Suppressor macrophage (primary cell): Measurements from ENCODE around the gene PLEKHB1.

Experiments used
- DNase-seq, 4 experiments: peaks; one replicate each; pipeline ENCODE4 v3.0.0-alpha.2; 2020 to 2022
- total RNA-seq, 17 experiments: gene quantifications; one replicate each; lab custom pipeline; 2026; ENCODE audit warnings: mixed read lengths in 6 of 17, inconsistent platforms in 3 of 17; lab: John Stamatoyannopoulos, UW

The PLEKHB1 gene, protein sequence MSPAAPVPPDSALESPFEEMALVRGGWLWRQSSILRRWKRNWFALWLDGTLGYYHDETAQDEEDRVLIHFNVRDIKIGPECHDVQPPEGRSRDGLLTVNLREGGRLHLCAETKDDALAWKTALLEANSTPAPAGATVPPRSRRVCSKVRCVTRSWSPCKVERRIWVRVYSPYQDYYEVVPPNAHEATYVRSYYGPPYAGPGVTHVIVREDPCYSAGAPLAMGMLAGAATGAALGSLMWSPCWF
- total RNA-seq, result 0 to 3.2 (median 0.36) reads per million in 17 experiments

DNA sequence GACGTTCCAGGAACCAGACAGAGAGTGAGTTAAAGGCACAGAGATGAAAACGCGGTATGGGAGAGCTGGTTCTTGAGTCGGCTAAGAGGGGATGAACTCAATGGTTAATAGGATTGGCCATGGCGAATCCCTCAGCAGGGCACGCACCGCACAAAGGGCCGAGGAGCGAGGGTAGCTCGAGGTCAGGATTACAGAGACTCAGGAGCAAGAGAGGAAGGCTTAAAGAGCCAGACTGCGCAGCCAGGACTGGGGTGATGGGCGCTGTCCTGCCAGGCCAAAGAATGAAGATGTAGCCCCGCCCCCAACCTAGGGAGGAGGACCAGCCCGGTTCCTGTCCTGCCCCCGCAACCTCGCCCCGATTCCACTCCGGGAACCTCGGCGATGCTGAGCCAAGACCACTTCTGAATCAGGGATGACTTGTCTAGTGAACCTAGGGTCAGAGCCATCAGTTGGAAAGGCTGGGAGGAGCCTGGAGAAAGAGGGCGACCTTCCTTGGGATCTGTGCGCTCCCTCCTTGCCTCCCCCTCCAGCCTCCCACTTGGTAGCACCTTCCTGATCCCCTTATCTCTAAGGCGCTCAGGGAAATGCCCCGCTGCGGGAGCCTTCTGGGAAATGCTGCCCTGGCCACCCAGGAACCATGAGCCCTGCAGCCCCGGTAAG lies at the start of gene PLEKHB1:
PLEKHB1 (plus strand) TSS at position 610 of the 660 bp plus-strand sequence; CDS start at position 638, 28 bp downstream.
- no peak for DNase-seq

DNA sequence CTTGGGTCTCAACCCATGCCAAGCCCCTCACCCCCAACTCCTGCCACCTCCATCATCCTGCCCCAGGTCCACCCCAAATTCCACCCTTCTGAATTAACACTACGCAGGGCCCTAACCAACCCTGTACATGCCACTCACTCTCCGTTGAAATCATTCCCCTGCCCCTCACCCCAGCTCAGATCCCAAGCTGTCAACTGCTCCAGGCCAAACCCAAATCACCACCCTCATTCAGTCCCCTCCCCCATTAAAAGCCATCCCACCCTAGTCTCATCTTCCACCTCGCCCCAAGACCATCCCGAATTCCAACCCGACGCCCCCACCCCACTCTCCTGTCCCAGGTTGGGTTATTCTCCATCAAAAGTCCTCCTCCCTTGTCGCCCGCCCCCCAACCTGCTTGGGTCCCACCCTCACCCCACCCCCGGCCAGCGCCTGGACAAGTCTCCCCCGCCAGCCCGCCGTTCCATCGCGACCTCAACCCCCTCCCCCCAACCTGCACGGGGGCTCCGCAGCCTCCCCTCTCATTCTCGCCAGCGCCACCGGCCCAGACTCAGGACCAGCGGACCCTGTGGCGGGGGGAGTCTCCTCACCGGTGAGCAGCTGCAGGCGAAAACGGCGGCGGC lies 48.9 kb upstream of the PLEKHB1 start:
- DNase-seq, result no peak

DNA sequence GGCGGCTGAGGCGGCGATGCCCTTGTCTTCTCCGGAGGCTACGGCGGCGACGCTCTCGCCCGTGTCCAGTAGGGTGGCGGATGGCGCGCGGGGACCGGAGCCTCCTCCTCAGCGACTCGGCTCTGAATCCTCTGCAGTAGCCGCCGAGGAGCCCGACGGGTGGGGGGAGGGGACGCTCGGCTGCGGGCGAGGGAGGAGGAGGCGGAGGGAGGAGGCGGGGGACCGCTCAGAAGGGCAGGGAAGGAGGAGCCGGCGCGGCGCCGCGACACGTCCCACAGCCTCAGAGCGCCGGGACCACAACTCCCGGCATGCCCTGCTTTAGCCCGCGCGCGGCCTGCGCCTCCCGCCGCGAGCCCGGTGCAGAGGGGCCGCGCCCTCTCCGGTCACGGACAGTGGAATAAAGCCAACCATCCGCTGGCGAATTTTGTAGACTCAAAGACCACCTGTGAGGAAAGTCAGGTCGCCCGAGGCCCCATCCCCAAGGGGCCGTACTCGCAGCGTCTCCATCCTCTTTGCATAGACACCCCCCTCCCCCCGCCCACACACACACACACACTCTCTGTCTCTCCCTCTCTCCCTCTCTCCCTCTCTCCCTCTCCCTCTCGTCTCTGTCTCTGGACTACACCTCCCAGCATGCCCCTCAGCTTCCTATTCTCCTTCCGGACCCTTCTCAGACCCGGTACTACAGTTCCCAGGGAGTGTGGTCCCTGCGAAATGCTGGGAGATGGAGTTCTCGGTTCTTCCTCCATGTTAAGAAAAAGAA lies 48.2 kb upstream of the PLEKHB1 start, which contains the start of gene FAM168A:
FAM168A (minus strand) TSS at position 157 of the 763 bp plus-strand sequence. CDS start 129,638 bp downstream, outside the sequence.
- DNase-seq, result peak; percentile 95 to 98 (median 96)

DNA sequence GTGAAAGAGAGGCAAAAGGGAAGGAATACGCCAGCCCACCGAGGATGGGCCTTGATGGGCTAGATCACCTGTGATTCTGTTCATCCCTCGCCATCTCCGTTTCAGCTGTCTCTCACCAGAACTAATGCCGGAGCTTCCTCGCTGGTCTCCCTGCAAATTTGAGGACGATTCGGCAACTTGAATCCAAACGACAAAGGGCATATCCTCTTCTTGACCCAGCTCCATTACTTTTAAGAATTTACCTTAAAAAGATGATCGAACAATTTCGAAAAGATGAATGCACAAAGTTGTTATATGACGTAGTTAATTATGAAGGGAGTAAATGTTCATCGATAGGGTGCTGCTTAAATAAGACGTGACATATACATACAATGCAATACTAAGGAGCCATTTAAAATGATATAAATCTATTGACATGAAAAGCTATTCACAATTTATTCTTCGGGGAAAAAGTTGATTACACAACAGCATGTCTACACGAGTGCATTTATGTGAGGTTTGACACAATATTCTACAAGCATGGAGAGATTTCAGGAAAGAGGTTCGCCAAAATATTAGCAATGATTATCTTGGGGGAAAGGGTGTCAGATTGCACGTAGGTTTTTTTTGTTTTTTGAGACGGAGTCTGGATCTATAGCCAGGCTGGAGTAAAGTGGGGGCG lies 47.5 kb upstream of the PLEKHB1 start:
- DNase-seq, result no peak

DNA sequence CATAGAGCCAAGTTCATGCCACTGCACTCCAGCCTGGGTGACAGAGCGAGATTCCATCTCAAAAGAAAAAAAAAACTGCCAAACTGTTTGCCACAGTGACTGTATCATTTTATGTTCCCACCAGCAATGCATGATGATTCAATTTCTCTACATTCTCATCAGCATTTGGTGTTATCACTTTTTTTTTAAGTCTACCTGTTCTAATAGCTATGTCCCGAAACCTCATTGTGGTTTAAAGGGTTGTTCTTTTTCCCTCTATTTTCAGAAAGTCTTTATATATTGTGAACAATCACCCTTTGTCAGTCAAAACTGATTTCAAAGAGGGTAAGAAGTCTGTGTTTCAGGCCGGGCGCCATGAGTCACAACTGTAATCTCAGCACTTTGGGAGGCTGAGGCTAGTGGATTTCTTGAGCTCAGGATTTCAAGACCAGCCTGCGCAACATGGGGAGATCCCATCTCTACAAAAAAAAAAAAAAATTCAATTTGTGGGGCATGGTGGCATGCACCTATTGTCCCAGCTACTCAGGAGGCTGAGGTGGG lies 33.7 kb upstream of the PLEKHB1 start:
- DNase-seq, result no peak

DNA sequence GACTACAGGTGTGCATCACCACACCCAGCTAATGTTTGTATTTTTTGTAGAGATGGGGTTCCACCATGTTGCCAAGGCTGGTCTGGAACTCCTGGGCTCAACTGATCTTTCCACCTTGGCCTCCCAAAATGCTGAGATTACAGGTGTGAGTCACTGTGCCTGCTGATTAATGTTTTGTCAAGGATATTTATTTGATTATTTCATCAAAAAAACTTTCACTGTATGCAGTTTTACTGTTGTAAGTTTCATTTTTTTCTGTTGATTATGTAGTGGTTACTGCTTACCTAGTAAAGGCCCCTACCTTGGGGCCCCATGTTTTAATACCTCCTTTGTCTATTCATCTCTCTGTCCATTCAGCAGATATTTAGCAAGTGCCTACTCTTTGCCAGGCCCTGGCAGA lies 31.8 kb upstream of the PLEKHB1 start:
- DNase-seq, result no peak

DNA sequence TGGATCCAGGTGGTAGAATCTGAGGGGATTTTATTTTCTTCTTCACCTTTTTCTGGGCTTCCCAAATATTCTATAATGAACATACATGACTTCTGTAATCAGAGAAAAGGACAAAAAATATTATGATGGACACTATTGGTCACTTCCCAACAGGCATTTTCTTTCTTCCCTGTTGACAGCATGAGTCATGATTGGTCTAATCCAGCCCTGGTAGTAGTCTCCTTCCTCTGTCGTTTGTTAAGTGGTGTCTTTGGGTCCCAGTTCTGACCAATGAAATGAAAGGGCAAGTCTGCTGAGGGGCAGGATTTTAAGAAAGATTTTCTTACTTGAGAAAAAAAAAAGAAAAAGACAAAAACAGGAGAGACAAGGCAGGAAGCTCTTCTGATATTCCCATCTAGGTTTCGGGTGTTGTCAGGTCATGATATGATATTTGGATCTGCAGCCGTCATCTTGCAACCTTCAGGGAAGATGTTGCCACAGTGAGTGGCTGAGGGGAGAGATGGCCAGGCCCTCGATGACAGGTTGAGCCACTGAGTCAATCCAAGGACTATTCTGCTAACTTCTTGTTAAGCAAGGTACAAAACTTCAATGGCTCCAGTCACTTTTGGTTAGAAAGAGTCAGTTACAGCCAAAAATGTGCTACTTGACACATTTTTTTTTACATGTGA lies 23.3 kb upstream of the PLEKHB1 start:
- peak; percentile 36 to 73 (median 61) for DNase-seq

DNA sequence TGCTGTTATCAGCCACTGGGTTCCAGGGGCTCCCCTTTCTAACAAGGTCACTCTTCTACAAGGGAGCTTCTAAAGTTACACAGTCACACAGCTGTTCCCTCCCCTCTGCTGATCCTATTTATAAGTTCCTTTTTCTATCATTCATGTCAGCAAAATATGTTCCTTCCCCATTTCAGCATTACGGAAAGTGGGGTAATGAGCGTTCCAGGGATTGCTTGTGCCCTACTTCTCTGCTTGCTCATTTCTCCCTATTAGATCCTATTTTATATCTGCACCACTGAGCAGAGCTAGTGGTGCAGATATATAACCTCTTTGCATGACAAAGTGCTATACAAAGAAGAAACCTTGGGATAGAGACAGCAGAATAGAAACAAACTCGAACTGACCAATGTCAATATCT lies 22.7 kb upstream of the PLEKHB1 start:
- DNase-seq, result peak; percentile 74 to 93 (median 88)

DNA sequence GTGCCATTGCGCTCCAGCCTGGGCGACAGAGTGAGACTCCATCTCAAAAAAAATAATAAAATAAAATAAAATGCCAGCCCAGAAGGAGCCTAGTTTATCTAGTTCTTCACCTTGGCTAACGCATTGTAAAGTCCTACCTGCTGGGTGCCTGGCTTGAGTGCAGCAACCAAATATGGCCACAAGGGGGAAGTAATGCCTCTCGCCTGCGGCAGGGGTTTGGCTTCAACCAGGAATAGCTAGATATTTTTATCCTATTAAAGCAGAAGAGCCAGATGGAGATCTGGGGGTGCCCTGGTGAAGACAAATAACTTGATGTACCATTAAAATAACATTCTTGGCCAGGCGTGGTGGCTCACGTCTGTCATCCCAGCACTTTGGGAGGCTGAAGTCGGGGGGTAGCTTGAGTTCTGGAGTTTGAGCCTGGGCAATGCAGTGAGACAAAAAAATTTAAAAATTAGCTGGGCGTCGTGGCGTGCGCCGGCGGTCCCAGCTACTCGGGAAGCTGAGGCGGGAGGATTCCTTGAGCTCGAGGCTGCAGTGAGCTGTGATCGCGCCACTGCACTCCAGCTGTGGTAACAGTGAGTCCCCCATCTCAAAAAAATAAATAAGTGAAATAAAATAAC lies 20.6 kb upstream of the PLEKHB1 start:
- DNase-seq, result peak; percentile 76 to 87 (median 82)

DNA sequence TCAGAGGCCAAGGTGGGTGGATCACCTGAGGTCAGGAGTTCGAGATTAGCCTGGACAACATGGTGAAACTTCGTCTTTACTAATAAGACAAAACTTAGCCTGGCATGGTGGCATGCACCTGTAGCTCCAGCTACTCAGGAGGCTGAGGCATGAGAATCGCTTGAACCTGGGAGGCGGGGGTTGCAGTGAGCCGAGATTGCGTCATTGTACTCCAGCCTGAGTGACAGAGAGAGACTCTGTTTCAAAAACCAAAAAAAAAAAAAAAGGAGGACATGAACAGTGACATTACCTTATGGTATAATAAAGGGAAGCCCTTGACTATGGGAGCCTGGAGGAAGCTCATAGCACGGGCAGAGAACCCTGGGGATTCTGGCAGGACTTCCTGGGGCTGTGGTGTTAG lies 16.5 kb upstream of the PLEKHB1 start:
- peak in 2 of 4 experiments; percentile 13 to 21 for DNase-seq

DNA sequence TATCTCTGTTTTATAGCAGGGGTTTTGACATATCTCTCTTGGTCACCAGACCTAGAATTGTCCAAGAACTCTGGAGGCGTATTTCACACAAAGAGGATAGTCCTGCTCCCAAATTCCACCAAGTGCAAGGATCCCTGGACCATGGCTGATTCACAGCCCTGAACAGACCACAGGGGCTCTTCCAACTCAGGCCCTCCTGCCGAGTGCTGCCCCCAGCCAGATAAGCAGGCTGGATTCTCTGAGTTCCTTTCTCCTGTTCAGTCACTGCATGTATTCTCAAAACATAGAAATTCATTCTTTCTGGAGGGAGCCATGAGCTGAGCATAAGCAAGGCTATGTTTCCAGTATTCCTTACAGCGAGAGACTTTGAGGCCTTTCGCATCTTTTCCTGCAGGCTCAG lies 13.4 kb upstream of the PLEKHB1 start:
- DNase-seq, result no peak

DNA sequence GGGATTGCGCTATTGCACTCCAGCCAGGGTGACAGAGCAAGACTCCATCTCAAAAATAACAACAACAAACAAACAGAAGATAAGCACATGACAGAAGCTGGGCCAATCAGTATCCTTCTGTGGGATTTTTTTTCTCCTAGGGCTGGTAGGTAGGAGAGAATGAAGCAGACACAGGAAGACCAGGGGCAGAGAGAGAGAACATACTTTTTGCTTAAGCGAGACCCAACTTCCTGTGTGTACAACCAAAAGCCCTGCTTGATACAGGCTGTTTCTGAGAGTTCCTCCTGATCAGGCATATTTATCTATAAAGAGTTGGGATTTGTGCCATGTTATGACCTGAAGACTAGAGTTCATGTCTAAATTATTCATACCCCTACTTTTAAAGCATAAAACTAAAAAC lies 12.4 kb upstream of the PLEKHB1 start:
- DNase-seq, result no peak

DNA sequence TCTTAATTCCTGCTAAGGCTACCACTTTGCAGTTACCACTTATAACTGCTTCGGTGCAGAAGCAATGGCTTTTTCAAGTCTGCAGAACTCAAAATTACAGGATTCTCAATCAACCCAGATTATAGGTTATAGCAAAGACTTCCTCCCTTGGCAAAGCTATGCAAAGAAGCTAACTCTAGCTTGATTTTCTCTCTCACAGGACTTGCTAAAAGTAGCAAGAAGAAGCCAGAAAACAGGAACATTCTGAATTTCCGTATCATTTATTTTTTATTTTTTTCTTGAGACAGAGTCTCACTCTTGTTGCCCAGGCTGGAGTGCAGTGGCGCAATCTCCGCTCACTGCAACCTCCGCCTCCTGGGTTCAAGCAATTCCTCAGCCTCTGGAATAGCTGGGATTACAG lies 10.7 kb upstream of the PLEKHB1 start:
- peak in 2 of 4 experiments; percentile 53 to 57 for DNase-seq

DNA sequence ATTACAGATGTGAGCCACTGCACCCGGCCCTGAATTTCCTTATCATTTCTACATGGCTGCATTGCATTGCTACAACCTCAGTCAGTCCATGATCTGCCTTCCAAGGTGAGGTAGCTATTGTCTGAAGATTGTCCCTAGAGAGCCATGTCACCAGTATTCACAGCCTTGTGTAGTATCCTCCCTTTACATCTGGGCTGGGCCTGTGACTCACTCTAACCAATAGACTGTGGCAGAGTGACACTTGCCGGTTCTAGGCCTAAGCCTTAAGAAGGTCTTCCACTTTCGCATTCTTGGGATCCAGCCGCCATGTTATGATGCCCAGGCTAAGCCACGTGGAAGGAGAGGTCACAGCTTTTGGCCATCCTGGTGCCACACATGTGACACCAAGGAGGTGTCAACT lies 10.1 kb upstream of the PLEKHB1 start:
- DNase-seq, result no peak

DNA sequence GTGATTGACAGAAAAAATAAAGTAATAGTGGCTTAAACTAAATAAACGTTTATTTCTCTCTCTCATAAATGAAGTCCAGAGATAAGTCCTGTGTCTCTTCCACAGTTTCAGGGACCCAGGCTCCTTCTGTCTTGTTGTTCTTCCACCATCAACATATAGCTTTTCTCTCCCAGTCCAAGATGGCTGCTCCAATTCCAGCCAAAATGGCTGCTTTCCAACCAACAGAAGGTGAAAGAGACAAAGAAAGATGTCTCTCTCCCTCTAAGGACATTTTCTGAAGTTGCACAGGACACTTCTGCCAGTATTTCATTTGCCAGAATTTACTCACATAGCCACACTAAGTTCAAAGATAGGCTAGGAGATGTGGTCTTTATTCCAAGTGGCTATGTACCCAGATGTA lies 9.4 kb upstream of the PLEKHB1 start:
- DNase-seq, result no peak

DNA sequence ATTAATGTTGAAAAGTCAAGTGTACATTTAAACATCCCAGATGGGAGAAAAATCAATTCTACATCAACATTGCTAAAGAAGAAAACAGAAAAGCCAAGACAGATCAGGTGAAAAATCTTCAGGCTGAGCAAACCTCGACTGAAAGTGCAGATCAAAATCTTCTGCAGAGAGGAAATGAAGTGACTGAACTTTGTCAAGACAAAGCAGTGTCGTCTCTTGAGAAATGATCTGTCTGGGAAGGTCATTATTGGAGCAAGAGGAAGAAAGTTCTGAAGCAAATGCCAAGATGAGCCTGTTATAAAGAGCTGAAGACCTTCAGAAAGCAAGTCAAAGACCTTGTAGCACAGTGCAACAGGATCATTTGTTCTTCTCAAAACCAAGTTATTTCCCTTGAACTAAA lies 5.8 kb upstream of the PLEKHB1 start:
- DNase-seq, result peak in 3 of 4 experiments; percentile 29 to 58 (median 46)

DNA sequence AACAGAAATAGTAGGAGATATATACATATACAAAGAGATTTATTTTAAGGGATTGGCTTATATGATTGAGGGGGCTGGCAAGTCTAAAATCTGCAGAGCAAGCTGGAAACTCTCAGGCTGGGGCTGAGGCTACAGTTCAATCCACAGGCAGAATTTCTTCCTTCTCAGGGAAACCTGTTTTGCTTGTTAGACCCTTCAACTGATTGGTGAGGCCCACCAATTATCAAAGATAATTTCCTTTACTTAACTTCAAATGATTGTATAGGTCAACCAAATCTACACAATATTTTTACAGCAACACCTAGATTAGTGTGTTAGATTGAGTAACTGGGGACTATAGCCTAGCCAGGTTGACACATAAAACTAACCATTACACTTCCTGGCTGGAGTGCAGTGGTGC lies 4.7 kb upstream of the PLEKHB1 start:
- DNase-seq, result no peak

DNA sequence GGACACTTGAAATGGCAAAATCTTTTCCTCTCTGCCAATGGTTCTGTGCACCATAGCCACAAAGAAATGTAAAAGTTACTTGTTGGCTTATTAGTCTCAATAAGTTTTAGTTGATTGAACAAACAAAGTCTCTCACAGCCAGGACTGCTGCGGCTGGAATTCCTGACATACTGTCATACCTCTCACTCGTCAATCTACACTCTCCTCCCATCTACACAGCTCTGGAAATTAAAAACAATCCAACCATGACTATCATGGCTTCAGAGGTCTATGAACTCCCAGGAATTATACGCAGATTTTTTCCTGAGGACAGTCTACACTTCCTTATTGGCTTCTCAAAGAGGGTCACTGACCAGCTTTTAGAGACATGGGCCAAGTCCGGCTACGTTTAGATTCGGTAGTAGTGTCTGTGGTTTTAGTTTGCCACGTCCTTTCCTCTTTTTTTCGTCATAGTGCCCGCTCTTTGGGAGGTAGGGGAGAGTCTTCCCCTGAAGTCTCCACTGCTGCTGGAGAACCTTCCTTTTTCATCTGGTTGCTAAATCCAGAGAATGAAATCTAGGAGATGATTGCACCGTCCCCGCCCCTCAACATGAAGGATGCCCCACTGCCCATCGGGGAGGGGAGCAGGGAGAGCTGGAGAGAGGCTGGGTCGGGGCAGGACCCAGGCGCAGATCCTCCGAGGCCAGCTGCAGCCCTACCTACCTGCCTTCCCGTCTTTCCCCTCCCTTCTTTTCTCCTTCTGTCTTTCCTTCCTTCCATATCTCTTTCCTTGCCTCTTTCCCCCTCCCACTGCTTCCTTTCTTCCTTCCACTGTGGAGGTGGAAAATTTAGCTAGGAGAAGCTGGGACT lies 1.0 kb upstream of the PLEKHB1 start:
- DNase-seq, result peak; percentile 54 to 71 (median 58)

DNA sequence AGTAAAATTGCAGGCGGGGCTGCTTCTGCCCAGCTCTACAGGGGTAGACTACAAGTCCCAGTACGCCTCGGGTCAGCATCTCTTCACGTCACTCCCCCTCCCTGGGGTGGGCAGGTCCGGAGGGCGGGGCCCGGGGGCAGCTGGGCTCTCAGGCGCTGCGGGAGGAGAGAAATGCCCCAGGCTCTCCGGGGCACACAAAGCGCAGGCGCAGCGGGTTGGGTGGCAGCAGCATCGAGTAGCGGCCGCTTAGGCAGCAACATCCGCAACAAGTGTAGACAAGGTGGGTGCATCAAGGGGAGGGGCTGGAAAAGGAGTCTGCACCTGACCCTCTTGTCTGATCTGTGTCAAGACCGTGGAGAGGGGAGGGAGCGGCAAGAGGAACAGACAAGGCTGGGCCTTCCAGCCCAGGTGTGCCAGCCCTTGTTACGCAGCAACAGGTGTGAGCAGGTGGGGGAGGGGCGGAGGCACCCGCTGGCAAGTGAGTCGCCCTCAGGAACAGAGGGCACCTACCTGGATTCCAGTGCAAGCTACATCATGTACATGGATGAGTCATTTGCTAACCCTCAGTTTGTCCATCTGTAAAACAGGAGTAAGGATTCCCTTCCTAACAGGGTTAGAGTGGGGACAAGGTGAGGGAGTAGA lies 1.2 kb downstream of the PLEKHB1 start:
- peak; percentile 83 to 93 (median 90) for DNase-seq
